ENCODE results near the gene OR4E1. TPM values are rescaled to one million over a fixed set of nuclear protein-coding genes. Genes with fewer than 3 reads are reported as not detected.
"Not testable (repeated sequence)": the region's sequence is repeated elsewhere in the genome, so short reads cannot be mapped to it uniquely, and the experiment has no call there.

OR4E1 gene
- not detected in 2 replicates for total RNA-seq (2014; rRNA removed; shearing (Covaris generic))

- no peak for DNase-seq
- Histone ChIP-seq H3K4me3 (ENCODE audit: insufficient read depth, low read depth, low read length) (no peak within 1 kb of the TSS), H3K36me3 (replicated peaks; ENCODE audit: control insufficient read depth, insufficient read depth, low read length) (no peaks in the 10 kb centered on the region), H3K27me3 (ENCODE audit: control insufficient read depth, insufficient read depth, low read length) (no peaks in the 10 kb centered on the region)
Observed at GRCh38 chr14:21673718-21674117, at the start of gene OR4E1. OR4E1 (minus strand) TSS chr14:21673818; CDS start chr14:21670935, 2,883 bp downstream.

- Histone ChIP-seq H3K4me3 (ENCODE audit: insufficient read depth, low read depth, low read length) (no peak overlapping the region), H3K27me3 (ENCODE audit: control insufficient read depth, insufficient read depth, low read length) (peaks cover 6% of the 10 kb centered on the region; the same call in 1 of the 2 replicates), H3K36me3 (replicated peaks; ENCODE audit: control insufficient read depth, insufficient read depth, low read length) (no peaks in the 10 kb centered on the region)
- DNase-seq = no peak
Observed at GRCh38 chr14:21721504-21721903, 47.9 kb upstream of the OR4E1 start.

GRCh38 chr14:21719841-21720240 lies 46.2 kb upstream of the OR4E1 start:
- no peak for DNase-seq
- peaks cover 6% of the 10 kb centered on the region; the same call in 1 of the 2 replicates for H3K27me3 ChIP-seq (ENCODE audit: control insufficient read depth, insufficient read depth, low read length)
- no peak overlapping the region for H3K4me3 ChIP-seq (ENCODE audit: insufficient read depth, low read depth, low read length)
- H3K36me3 ChIP-seq (replicated peaks; ENCODE audit: control insufficient read depth, insufficient read depth, low read length) = no peaks in the 10 kb centered on the region

GRCh38 chr14:21714318-21714929 lies 40.8 kb upstream of the OR4E1 start:
- no peak for DNase-seq
- no peaks in the 10 kb centered on the region for H3K36me3 ChIP-seq (replicated peaks; ENCODE audit: control insufficient read depth, insufficient read depth, low read length)
- no peak overlapping the region for H3K4me3 ChIP-seq (ENCODE audit: insufficient read depth, low read depth, low read length)
- peaks cover 2% of the 10 kb centered on the region; the same call in 1 of the 2 replicates for H3K27me3 ChIP-seq (ENCODE audit: control insufficient read depth, insufficient read depth, low read length)

GRCh38 chr14:21712036-21712435 lies 38.4 kb upstream of the OR4E1 start:
- no peak for DNase-seq

GRCh38 chr14:21711360-21711961 lies 37.8 kb upstream of the OR4E1 start:
- H3K36me3 ChIP-seq (replicated peaks; ENCODE audit: control insufficient read depth, insufficient read depth, low read length) = no peaks in the 10 kb centered on the region
- no peaks in the 10 kb centered on the region for H3K27me3 ChIP-seq (ENCODE audit: control insufficient read depth, insufficient read depth, low read length)
- DNase-seq = peak; percentile 26
- H3K4me3 ChIP-seq (ENCODE audit: insufficient read depth, low read depth, low read length) = no peak overlapping the region

More at GRCh38 chr14:21712036-21712435, 38.4 kb upstream of the OR4E1 start:
- H3K27me3 ChIP-seq (ENCODE audit: control insufficient read depth, insufficient read depth, low read length) = no peaks in the 10 kb centered on the region
- no peak overlapping the region for H3K4me3 ChIP-seq (ENCODE audit: insufficient read depth, low read depth, low read length)
- H3K36me3 ChIP-seq (replicated peaks; ENCODE audit: control insufficient read depth, insufficient read depth, low read length) = no peaks in the 10 kb centered on the region

GRCh38 chr14:21704338-21704737 lies 30.7 kb upstream of the OR4E1 start:
- H3K4me3 ChIP-seq (ENCODE audit: insufficient read depth, low read depth, low read length) = no peak overlapping the region
- H3K27me3 ChIP-seq (ENCODE audit: control insufficient read depth, insufficient read depth, low read length) = no peaks in the 10 kb centered on the region
- no peaks in the 10 kb centered on the region for H3K36me3 ChIP-seq (replicated peaks; ENCODE audit: control insufficient read depth, insufficient read depth, low read length)
- no peak for DNase-seq

- no peak overlapping the region for H3K4me3 ChIP-seq (ENCODE audit: insufficient read depth, low read depth, low read length)
- DNase-seq = no peak
- H3K36me3 ChIP-seq (replicated peaks; ENCODE audit: control insufficient read depth, insufficient read depth, low read length) = no peaks in the 10 kb centered on the region
- no peaks in the 10 kb centered on the region for H3K27me3 ChIP-seq (ENCODE audit: control insufficient read depth, insufficient read depth, low read length)
Observed at GRCh38 chr14:21703357-21704326, 30.0 kb upstream of the OR4E1 start.

GRCh38 chr14:21702316-21702715 lies 28.7 kb upstream of the OR4E1 start:
- H3K27me3 ChIP-seq (ENCODE audit: control insufficient read depth, insufficient read depth, low read length) = no peaks in the 10 kb centered on the region
- no peak for DNase-seq
- H3K4me3 ChIP-seq (ENCODE audit: insufficient read depth, low read depth, low read length) = no peak overlapping the region
- H3K36me3 ChIP-seq (replicated peaks; ENCODE audit: control insufficient read depth, insufficient read depth, low read length) = no peaks in the 10 kb centered on the region

- no peak for DNase-seq
- Histone ChIP-seq H3K27me3 (ENCODE audit: control insufficient read depth, insufficient read depth, low read length) (no peaks in the 10 kb centered on the region), H3K4me3 (ENCODE audit: insufficient read depth, low read depth, low read length) (no peak overlapping the region), H3K36me3 (replicated peaks; ENCODE audit: control insufficient read depth, insufficient read depth, low read length) (no peaks in the 10 kb centered on the region)
Observed at GRCh38 chr14:21699551-21699950, 25.9 kb upstream of the OR4E1 start.

GRCh38 chr14:21698538-21698937 lies 24.9 kb upstream of the OR4E1 start:
- H3K36me3 ChIP-seq (replicated peaks; ENCODE audit: control insufficient read depth, insufficient read depth, low read length); H3K27me3 ChIP-seq (ENCODE audit: control insufficient read depth, insufficient read depth, low read length); H3K4me3 ChIP-seq (ENCODE audit: insufficient read depth, low read depth, low read length); DNase-seq: not testable (repeated sequence)

- H3K36me3 ChIP-seq (replicated peaks; ENCODE audit: control insufficient read depth, insufficient read depth, low read length); H3K27me3 ChIP-seq (ENCODE audit: control insufficient read depth, insufficient read depth, low read length); DNase-seq; H3K4me3 ChIP-seq (ENCODE audit: insufficient read depth, low read depth, low read length): not testable (repeated sequence)
Observed at GRCh38 chr14:21697662-21698061, 24.0 kb upstream of the OR4E1 start.

- no peak for DNase-seq
- Histone ChIP-seq H3K36me3 (replicated peaks; ENCODE audit: control insufficient read depth, insufficient read depth, low read length) (no peaks in the 10 kb centered on the region), H3K4me3 (ENCODE audit: insufficient read depth, low read depth, low read length) (no peak overlapping the region), H3K27me3 (ENCODE audit: control insufficient read depth, insufficient read depth, low read length) (no peaks in the 10 kb centered on the region; the same call in 1 of the 2 replicates)
Observed at GRCh38 chr14:21694425-21694824, 20.8 kb upstream of the OR4E1 start.

GRCh38 chr14:21686468-21686867 lies 12.8 kb upstream of the OR4E1 start:
- DNase-seq = no peak
- Histone ChIP-seq H3K27me3 (ENCODE audit: control insufficient read depth, insufficient read depth, low read length) (no peaks in the 10 kb centered on the region; the same call in 1 of the 2 replicates), H3K4me3 (ENCODE audit: insufficient read depth, low read depth, low read length) (no peak overlapping the region), H3K36me3 (replicated peaks; ENCODE audit: control insufficient read depth, insufficient read depth, low read length) (no peaks in the 10 kb centered on the region)

Measured in H7 (cell line).